Renal cortex interstitium (tissue), 11 donors: Measurements from ENCODE around the gene LRRN4CL. TPM values are rescaled to one million over a fixed set of nuclear protein-coding genes. Genes with fewer than 3 reads are reported as not detected.
"Not testable (repeated sequence)": the region's sequence is repeated elsewhere in the genome, so short reads cannot be mapped to it uniquely, and the experiment has no call there.

Experiments
- DNase-seq, 11 donors: peaks; one replicate each; pipeline ENCODE4 v3.0.0-alpha.2; 2013; ENCODE audit warnings: low read depth in 9 of 11, low spot score in 4 of 11; ENCODE audit errors: extremely low read depth in 1 of 11
- polyA plus RNA-seq, 3 donors: library from polyadenylated mRNA; unstranded; fragments of 120-200 nt; gene quantifications; one replicate each; pipeline ENCODE4 v1.2.1, GENCODE V29; 2013; ENCODE audit not compliant: insufficient read length in 3 of 3

The LRRN4CL gene
- polyA plus RNA-seq, 3 donors = 0.75 to 1.3 (median 1.1) TPM

DNA sequence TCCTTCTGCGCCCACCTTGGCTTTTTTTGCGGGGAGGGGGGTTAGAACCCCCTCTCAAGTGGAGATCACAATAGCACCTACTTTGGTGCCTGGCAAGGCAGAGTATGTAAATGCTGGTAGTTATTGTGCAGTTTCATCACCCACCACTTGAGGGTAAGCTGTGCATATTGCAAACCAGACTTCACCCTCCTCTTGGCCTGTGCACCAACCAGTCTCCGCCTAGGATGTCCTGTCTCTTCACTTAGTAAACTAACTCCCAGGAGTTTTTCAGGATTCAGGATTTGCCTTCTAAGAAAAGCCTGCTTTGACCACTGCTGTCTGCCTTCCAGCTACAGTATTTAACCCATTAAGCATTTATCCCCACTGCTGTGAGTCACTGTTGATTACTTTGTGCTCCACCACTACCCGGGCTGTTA lies 8.5 kb downstream of the LRRN4CL start:
- no peak for DNase-seq

DNA sequence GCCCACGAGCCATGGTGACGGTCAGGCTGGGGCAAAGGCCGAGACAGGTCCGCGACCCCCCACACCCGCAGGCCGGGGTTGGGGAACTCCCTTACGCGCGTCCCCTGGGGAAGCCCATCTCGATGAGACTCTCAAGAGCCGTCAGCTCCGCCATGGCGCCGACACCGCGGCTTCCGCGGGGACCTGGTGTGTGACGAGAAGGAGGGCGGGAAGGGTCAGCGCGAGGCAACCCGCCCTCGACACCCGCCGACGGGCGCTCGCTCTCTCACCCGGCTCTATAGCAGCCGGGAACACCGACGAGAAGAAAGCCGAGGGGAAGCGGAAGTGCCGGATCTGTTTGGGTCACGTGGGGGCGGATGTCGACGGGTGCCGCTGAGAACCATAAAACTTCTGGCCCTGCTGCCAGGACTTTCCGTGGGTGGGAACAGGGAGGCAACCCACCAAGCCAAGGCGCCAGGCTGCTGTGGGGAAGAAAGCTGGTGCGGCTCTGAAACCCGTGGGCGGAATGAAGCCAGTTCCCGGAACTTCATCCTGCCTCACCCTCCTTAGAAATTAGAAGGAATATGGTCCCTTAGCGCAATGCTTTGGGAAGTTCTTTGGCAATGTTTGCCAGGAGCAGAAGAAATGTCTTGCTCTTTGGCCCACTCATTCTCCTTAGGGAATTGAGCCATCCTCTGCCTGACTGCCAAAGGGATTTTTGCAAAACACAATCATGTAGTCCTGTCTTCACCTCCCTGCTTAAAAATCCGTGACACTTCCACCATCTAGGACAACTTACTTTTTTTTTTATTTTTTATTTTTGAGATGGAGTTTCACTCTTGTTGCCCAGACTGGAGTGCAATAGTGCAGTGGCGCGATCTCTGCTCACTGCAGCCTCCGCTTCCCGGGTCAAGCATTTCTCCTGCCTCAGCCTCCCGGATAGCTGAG lies 10.3 kb downstream of the LRRN4CL start, which contains the start of gene UBXN1:
UBXN1 (minus strand) TSS at position 304 of the 927 bp plus-strand sequence; CDS start at position 154, 150 bp downstream.
- DNase-seq = peak in 8 of 11 donors; percentile 75 to 85 (median 80)

DNA sequence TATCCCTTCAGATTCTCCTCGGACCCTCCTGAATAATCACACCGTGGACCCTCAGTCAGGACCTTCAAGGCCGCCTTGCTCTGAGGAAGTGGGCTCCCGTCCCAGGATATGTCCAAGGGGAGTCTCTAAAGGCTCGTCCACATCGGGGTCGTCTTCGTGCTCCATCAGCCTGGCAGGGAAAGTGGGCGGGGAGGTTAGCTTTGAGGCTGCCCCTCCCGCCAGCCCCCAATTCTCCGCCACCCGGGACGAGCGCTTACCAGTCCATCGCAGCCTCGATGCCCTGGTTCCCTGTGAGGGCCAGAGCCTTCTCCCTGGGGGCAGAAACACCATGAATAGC lies 10.9 kb downstream of the LRRN4CL start:
- DNase-seq = no peak

DNA sequence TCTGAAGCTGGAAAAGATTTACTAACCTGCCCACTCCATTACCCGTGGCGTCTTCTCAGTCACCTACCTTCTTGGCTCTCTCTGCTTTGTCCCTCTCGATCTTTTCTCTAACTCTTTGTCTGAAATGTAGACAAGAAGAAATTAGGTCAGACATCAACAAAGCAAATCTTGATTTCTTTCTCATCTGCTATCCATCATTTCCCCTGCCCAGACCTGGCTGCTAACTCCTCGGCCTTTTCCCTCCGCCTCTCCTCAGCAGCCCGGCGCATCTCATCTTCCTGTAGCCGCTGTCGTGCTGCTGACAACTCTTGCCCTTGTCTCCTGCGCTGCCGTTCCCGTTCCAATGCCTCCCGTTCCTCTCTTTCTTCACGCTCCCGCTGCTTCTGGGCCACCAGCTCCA lies 11.6 kb downstream of the LRRN4CL start:
- no peak for DNase-seq

DNA sequence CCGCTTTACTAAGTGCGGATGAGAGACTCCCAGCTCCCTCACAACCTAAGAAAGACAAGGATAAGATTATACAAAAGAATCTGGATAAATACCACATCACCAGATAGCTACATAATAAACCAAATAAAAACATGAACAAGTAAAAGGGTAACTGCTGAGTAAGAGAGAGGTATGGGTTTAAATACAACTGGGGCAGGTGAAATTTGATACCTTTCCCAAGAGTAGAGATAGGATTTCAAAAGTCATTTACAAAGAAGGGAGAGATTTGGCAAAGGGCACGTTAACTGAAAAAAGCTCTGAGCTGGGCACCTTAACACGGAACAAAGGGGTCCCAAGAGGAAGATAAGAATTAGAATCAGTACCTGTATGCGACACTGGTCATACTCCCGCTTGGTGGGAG lies 12.2 kb downstream of the LRRN4CL start:
- DNase-seq = no peak

DNA sequence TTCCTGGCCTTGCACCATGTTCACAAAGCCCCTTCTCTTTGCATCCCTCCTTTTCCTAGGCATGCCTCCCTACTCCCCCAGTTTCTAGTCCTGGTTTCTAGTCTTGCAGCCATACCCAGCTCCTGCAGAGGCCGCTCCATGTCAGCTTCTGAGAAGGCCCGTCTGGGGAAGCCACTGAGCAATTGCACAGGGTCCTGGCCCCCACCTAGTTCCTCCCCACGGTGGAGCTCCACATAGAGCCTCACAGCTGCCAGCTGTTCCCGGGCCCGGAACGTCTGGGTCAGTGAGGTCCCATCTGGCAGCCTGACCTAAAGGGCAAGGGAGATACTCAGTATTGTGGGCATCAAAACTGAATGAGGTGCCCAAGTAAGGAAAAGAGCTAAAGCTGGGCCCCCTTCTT lies 12.6 kb downstream of the LRRN4CL start:
- DNase-seq = no peak

DNA sequence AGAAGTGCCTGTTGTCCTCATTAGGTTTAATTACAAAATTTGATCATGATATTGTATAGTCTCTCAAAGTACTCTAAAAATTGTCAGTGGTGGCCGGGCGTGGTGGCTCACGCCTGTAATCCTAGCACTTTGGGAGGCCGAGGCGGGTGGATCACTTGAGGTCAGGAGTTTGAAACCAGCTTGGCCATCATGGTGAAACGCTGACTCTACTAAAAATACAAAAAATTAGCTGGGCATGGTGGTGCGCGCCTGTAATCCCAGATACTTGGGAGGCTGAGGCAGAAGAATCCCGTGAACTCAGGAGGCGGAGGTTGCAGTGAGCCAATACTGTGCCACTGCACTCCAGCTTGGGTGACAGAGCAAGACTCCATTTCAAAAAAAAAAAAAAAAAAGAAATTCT lies 13.9 kb downstream of the LRRN4CL start:
- not testable (repeated sequence) for DNase-seq

DNA sequence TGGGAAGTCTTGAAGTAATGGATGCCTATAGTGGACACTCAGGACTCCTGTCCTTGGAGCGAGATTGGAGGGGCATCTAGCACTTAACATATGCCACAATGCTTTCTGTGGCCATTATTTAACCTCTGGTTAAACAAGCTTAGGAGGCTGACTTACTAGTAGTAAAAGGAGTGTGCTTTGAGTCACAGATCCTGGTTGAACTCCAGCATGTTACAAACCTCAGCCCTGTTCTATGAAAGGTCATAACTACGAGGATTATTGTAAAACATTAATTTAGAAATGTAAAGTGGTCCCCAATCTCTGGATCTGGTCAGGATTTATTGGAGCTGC lies 16.2 kb downstream of the LRRN4CL start:
- DNase-seq = no peak

DNA sequence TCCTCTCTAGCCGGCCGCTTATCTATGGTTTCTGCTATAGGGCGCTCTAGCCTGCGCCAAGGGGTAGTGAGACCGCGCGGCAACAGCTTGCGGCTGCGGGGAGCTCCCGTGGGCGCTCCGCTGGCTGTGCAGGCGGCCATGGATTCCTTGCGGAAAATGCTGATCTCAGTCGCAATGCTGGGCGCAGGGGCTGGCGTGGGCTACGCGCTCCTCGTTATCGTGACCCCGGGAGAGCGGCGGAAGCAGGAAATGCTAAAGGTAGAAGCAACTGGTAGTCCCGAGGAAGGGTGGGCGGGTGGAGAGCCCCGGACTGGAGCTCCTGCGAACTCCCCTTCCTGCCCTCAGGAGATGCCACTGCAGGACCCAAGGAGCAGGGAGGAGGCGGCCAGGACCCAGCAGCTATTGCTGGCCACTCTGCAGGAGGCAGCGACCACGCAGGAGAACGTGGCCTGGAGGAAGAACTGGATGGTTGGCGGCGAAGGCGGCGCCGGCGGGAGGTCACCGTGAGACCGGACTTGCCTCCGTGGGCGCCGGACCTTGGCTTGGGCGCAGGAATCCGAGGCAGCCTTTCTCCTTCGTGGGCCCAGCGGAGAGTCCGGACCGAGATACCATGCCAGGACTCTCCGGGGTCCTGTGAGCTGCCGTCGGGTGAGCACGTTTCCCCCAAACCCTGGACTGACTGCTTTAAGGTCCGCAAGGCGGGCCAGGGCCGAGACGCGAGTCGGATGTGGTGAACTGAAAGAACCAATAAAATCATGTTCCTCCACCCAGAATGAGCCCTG lies 17.5 kb downstream of the LRRN4CL start, which contains the start of the genes LBHD1 and UQCC3:
LBHD1 (minus strand) TSS at position 660 of the 782 bp plus-strand sequence. CDS start 2,236 bp downstream, outside the sequence.
UQCC3 (plus strand) TSS at position 66 of the 782 bp plus-strand sequence; CDS start at position 139, 73 bp downstream.
- DNase-seq = peak in 6 of 11 donors; percentile 76 to 84 (median 79)

DNA sequence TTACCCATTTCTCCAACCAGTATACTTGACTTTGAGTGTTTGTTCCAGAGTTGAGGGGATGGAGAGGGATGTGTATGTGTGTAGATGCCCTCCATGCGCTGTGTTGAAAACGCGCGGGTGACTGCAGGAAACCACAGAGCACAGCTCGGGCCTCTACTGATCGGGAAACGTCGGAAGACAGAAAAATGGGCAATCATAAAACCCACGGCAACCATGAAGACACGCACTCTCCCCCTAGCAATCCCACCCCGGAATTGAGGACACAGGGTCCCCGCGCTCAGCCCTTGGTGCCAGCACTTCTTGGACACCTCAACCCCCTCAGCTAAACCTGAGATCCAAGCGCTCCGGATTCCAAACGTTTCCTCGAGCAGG lies 18.1 kb downstream of the LRRN4CL start:
- no peak for DNase-seq

DNA sequence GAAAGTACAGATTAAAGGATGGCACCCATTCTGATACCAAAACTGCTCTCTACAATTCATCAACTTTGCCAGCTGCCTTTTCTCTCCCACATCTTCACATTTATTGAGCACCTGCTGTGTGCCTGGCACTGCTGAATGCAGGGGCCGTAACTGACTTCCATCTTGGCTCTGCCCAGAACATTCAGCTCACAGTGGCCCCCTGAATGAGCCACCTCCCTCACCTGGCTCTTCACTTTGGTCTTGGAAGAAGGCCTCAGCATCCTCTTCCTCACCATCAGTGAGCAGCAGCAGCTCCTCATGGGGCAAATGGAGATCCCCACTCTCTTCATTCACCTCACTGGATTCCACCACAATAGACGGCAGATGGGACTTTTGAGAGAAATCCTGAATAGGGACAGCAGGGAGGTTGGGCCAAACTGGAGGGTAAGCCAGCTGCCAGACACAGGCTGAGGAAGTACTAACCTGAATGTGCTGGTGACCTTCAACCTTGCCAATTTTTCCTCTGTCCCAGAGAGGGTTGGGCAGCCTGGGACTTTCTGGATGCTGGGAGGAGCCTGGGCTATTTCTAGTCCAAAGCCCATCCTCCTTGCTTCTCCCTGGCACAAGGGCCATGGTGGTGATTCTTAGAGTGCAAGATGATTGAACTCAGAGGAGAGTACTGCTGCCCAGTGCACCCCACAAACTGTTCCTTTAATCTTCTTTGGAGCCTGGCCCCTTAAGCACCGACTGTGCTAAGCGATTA lies 19.7 kb downstream of the LRRN4CL start:
- no peak for DNase-seq

DNA sequence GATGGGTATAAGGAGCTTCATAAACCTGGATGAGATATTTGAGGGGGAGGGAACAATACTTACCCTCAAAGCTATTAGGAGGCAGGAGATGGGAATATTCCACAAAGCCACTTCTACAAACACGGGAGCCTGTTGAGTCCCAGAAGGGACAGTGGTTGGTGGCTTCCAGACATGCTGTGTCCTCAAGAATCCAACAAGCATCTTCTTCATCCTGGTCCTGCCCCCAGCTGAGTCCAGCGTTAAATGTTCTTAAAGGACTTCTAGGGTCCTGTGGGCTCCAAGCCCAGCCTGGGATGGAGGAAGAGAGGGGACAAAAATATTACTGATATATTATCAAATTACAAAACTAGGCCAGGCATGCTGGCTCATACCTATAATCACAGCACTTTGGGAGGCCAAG lies 21.9 kb downstream of the LRRN4CL start:
- DNase-seq = no peak

DNA sequence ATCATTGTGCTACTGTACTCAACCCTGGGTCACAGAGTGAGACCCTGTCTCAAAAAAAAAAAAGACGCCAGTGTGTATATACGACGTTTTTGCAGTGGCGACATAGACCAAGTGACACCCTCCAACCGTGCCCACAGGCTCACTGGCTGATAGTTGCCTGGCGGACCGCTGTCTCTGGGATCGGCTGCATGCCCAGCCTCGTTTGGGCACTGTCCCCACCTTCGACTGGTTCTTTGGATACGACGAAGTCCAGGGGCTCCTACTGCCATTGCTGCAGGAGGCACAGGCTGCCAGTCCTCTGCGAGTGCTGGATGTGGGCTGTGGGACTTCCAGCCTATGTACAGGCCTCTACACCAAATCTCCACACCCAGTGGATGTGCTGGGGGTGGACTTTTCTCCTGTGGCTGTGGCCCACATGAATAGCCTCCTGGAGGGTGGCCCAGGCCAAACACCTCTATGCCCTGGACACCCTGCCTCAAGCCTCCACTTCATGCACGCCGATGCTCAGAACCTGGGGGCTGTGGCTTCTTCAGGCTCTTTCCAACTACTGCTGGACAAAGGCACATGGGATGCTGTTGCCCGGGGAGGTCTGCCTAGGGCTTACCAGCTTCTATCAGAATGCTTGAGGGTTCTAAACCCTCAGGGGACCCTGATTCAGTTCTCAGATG lies 22.9 kb downstream of the LRRN4CL start:
- DNase-seq = no peak

DNA sequence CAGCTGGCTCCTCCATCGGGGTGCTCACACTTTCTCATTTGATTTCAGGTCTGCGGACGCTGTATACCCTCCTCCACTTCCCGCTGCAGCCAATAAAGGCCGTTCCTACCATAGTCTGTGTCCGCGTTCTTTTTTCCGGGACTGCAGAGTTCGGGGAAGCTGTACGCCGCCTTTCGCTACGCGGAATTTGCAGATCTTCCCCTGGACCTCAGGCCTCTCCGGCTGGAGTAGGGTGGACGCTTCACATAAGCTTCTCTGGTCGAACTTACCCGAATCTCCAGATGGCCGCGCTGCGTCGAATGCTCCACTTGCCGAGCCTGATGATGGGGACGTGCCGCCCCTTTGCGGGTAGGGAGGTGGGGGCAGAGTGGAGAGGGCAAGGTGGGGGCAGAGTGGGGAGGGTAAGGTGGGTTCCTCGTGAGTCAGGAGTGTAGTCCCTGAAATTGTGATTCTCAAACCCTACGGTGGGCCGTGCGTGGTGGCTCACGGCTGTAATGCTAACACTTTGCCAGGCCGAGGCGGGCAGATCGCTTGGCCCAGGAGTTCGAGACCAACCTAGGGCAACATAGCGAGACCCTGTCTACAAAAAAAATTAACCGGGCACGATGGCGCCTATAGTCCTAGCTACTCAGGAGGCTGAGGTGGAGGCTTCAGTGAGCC lies 23.6 kb downstream of the LRRN4CL start:
- DNase-seq = peak in 2 of 11 donors; percentile 53 to 68

DNA sequence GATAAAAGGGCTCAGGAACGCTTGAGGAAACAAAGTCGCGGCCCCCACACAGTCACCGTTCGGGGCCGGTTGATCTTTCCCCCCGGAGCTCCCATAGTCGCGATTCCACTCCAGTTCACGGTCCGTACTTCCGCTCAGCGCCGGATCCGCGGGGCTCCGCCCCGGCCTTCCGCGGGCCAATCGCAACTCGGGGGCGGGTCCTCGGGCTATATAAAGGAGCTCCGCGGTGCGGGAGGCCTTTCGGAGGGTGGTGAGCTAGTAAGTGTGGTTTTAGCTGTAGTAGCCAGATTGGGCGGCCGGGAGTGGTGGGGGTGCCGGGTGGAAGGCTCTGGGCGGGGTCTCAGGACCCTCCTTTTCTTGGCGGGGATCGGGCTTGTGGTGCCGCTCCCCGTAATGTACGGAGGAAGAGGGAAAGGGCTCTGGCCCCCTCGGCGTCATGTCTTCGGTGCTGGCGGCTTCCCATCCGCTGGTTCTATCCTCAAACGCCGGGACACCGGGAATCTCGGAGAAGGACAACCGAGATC lies 24.2 kb downstream of the LRRN4CL start, which contains the start of the genes C11orf98 and CSKMT:
C11orf98 (minus strand) TSS at position 136 of the 524 bp plus-strand sequence; CDS start at position 95, 41 bp downstream.
CSKMT (plus strand) TSS at position 238 of the 524 bp plus-strand sequence. CDS start 568 bp downstream, outside the sequence.
- peak; percentile 86 to 95 (median 93) for DNase-seq

DNA sequence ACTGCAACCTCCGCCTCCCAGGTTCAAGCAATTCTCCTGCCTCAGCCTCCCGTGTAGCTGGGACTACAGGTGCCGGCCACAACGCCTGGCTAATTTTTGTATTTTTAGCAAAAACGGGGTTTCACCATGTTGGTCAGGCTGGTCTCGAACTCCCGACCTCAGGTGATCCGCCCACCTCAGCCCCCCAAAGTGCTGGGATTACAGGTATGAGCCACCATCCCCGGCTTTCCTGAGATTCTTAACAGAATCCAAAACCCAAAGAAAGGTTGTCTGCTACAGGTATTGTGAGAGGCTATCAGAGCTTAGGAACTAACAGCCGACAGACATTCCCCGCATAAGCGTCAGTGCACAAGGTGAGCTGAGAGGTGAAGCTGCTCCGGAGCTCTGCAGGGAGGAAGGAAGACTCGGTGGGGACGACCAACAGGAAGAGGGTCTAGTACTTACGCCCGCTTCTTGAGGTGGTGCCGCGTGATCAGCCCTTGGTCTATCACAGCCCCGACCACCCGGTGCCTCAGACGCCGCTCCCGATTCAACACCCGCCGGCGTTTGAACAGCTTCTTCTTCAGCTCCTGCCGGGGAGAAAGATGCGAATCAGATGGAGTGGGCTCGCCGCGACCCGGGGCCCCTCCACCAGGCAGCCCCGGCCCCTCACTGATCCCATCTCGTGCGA lies 24.8 kb downstream of the LRRN4CL start:
- DNase-seq = peak in 4 of 11 donors; percentile 44 to 68 (median 57)

DNA sequence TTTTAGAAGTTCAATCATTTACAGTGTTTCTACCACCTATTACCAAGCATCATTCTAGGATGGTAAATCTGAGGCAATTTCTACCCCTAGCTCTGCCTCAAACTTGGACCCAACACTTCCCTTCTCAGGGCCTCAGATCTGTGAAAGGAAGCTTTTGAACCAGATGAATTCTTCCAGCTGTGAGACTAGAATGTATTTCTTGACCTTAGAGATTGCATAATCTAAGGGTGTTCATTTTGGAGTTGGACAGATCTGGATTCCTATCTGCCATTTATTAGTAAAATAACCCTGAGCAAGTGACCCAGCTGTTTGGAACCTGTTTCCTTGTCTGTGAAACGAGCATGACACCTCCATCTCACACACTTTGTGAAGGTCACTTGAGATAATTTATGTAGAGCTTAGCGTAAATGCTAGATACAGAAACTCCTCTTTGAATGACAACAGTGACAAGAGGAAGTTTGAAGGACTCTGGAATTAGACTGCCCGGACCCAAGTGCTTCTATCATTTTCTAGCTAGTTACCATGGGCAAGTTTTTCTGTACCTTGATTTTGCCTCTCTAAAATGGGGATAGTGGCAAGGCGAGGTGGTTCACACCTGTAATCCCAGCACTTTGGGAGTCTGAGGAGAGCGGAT lies 32.4 kb downstream of the LRRN4CL start:
- no peak for DNase-seq
